GM12878 (cell line): ENCODE measurements around the gene RAD23B. TPM values are rescaled to one million over a fixed set of nuclear protein-coding genes. Genes with fewer than 3 reads are reported as not detected.

Experiments used
- ASH2L ChIP-seq: fragments of 300-600, 200-600 bp; sonication (generic); IDR thresholded peaks from 2 replicates; pipeline ENCODE4 v1.6.1; 2017; ENCODE audit warnings: low read depth, mild to moderate bottlenecking, borderline replicate concordance
- BCLAF1 ChIP-seq: fragments of 450-650 bp; IDR thresholded peaks from 2 replicates; pipeline ENCODE4 v1.6.1; 2017; ENCODE audit warnings: antibody characterized with exemption, mild to moderate bottlenecking, moderate library complexity
- CBFB ChIP-seq: IDR thresholded peaks from 2 replicates; pipeline ENCODE4 v1.6.1; 2016; ENCODE audit warnings: antibody characterized with exemption, low read depth
- EED ChIP-seq: sonication (generic); IDR thresholded peaks from 2 replicates; pipeline ENCODE4 v1.6.1; 2016; ENCODE audit warnings: antibody characterized with exemption, low read depth
- EP300 ChIP-seq, 2 experiments: fragments of 150-350 bp in 1 of 2; IDR thresholded peaks; 2 replicates each; pipeline ENCODE4 v1.6.1; 2011 to 2012; ENCODE audit warnings: low read depth in 2 of 2, low read length in 2 of 2, borderline replicate concordance in 1 of 2, improper control_type of control experiment in 1 of 2, inconsistent platforms in 1 of 2; ENCODE audit not compliant: control insufficient read depth in 1 of 2
- EZH2 ChIP-seq: IDR thresholded peaks from 2 replicates; pipeline ENCODE4 v1.6.1; 2012; ENCODE audit warnings: low read depth, mild to moderate bottlenecking, control low read depth, inconsistent platforms, low read length, borderline replicate concordance; ENCODE audit not compliant: control insufficient read depth
- JUND ChIP-seq: IDR thresholded peaks from 2 replicates; pipeline ENCODE4 v1.6.1; 2012; ENCODE audit warnings: low read depth, mild to moderate bottlenecking, low read length, improper control_type of control experiment, moderate library complexity
- MEF2B ChIP-seq: fragments of 450-650 bp; IDR thresholded peaks from 2 replicates; pipeline ENCODE4 v1.6.1; 2018; ENCODE audit warnings: mild to moderate bottlenecking, moderate library complexity; ENCODE audit not compliant: partially characterized antibody, poor library complexity, severe bottlenecking
- MXI1 ChIP-seq: fragments of 150-350 bp; IDR thresholded peaks from 2 replicates; pipeline ENCODE4 v1.6.1; 2011; ENCODE audit warnings: low read depth, mild to moderate bottlenecking, inconsistent platforms, low read length, improper control_type of control experiment
- MYB ChIP-seq: fragments of 150-350 bp; IDR thresholded peaks from 2 replicates; pipeline ENCODE4 v1.6.1; 2014; ENCODE audit warnings: mild to moderate bottlenecking, low read depth, low read length, borderline replicate concordance
- POU2F2 ChIP-seq: IDR thresholded peaks from 3 replicates; pipeline ENCODE4 v1.6.1; 2011; ENCODE audit warnings: low read depth, mild to moderate bottlenecking, low read length, borderline replicate concordance
- SMARCA5 ChIP-seq: fragments of 450-650 bp; IDR thresholded peaks from 2 replicates; pipeline ENCODE4 v1.6.1; 2017; ENCODE audit warnings: mild to moderate bottlenecking
- SPI1 ChIP-seq: IDR thresholded peaks from 2 replicates; pipeline ENCODE4 v1.6.1; 2011; ENCODE audit warnings: low read depth, mild to moderate bottlenecking, low read length, moderate library complexity, borderline replicate concordance; ENCODE audit not compliant: insufficient read depth
- TCF7 ChIP-seq: IDR thresholded peaks from 2 replicates; pipeline ENCODE4 v1.6.1; 2014; ENCODE audit warnings: antibody characterized with exemption, borderline replicate concordance
- ZBTB40 ChIP-seq: fragments of 450-650 bp; IDR thresholded peaks from 2 replicates; pipeline ENCODE4 v1.6.1; 2016; ENCODE audit warnings: mild to moderate bottlenecking, moderate library complexity, borderline replicate concordance
- ZNF592 ChIP-seq: fragments of 450-650 bp; IDR thresholded peaks from 2 replicates; pipeline ENCODE4 v1.6.1; 2017; ENCODE audit warnings: mild to moderate bottlenecking, moderate library complexity
- ZZZ3 ChIP-seq: IDR thresholded peaks from 2 replicates; pipeline ENCODE4 v1.6.1; 2011; ENCODE audit warnings: low read depth; ENCODE audit not compliant: control insufficient read depth, insufficient read length
- polyA plus RNA-seq, 11 experiments: library from polyadenylated mRNA; depleted of rRNA in 4 of 11; unstranded in 6 of 11; stranded (reverse) in 5 of 11; fragments of >200 nt; fragmentation: Nextera tagmentation in 4 of 11; fragmentation: Illumina TruSeq in 1 of 11; extraction: Ambion mirVana in 4 of 11; extraction: Trizol in 1 of 11; gene quantifications; 1 replicate in 1 of 11; 2 replicates in 10 of 11; pipeline versions ENCODE4 v1.2.1 to v1.2.3, GENCODE V29; 2011 to 2016; ENCODE audit warnings: inconsistent platforms in 2 of 11, missing spikeins in 2 of 11, low read depth in 1 of 11
- total RNA-seq, 4 experiments: library from RNA; depleted of rRNA in 3 of 4; stranded (reverse); fragments of >200 nt in 3 of 4; fragmentation: Illumina TruSeq in 1 of 4; extraction: Trizol in 1 of 4; gene quantifications; 2 replicates each; pipeline versions ENCODE4 v1.2.1 to v1.2.3, GENCODE V29; 2013 to 2021
- TF ChIP-seq, protein P1 (sequence below): IDR thresholded peaks from 2 replicates; pipeline ENCODE4 v1.6.1; 2012; ENCODE audit warnings: low read depth, low read length, improper control_type of control experiment

Gene RAD23B
- total and polyA plus RNA-seq, 10 of the 15 experiments (the other 5 are each of a cell fraction or from before 2014, with no cell fraction given): 10.3 to 256 (median 54.6) TPM

DNA sequence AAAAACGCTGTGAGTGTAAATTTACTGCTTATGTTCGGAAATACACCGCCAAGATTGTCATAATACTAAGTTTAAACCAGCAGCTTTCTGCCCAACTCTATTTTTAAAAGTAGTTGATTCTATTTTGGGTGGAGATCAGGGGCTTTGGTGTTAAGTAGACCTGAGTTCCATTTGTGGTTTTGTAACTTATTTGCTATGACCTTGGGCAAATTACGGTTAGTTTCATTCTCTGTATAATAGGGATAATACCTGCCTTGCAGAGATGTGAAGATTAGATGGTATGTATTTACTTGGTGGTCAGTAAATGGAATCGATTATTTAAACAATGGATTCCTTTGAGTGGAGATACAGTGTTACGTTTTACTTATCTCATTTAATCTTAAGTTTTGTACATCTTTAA is 1.6 kb downstream of the RAD23B start (continued):
- TF ChIP-seq POU2F2 (no peak), ZNF592 (no peak), MXI1 (no peak), CBFB (no peak), EED (no peak), ZZZ3 (no peak), TCF7 (no peak), EZH2 (no peak), ZBTB40 (no peak), BCLAF1 (no peak), MYB (no peak), SMARCA5 (no peak), EP300 (IDR thresholded peaks at IDR 0.05; ENCODE audit: borderline replicate concordance in 1 of 2, control insufficient read depth in 1 of 2, low read depth in 2 of 2, low read length in 2 of 2) (peak in 1 of 2 experiments; percentile 43; a peak in 1 of 4 replicates), ASH2L (no peak), SPI1 (no peak), MEF2B (peak; percentile 64), JUND (no peak)
- TF ChIP-seq, protein P1, sequence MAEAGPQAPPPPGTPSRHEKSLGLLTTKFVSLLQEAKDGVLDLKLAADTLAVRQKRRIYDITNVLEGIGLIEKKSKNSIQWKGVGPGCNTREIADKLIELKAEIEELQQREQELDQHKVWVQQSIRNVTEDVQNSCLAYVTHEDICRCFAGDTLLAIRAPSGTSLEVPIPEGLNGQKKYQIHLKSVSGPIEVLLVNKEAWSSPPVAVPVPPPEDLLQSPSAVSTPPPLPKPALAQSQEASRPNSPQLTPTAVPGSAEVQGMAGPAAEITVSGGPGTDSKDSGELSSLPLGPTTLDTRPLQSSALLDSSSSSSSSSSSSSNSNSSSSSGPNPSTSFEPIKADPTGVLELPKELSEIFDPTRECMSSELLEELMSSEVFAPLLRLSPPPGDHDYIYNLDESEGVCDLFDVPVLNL: no peak
